GM18951 (cell line): ENCODE data around the gene ANTXR1.

Experiments used
- POLR2A ChIP-seq: IDR thresholded peaks from 4 replicates; pipeline ENCODE4 v1.6.1; 2011; ENCODE audit warnings: mild to moderate bottlenecking; ENCODE audit not compliant: insufficient read length, insufficient read depth; ENCODE audit errors: extremely low read depth
- in situ Hi-C: fragments of 300-500 bp; cut with MboI; formaldehyde crosslinking; loops from one replicate; pipeline ENCODE4 v1.12.0; 2022; ENCODE audit warnings: low sequenced_read_pairs, mixed read lengths, inconsistent platforms; ENCODE audit not compliant: unreplicated experiment

Gene ANTXR1

DNA sequence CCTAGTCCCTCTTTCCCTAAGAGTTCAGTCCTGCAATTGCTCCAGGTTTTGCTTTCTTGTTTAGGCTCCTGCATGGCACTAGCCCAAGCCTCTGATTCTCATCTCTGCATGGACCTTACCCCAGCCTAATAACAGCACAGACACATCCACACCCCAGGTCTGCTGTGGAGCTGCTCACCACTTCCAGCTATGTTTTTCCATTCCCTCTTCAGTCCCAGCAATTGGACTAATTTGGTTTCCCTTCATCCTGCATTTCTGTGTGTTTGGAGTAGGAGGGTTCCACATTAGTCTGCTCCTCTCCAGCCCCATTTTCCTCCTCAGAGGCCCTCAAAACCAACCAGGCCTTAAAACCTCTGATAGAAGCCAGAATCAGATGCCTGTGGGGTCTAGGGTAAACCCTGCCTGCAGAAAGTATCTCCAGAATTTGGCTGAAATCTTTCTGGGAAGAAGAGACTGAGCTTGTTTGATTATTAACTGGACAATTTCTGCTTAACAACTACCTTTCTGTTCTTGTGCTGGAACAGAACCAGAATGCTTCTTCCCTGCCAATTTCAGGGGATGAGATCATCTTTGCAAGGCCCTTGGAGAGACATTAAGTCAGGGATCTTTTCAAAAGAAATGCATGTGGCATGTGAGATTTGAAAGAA, 278.1 kb downstream of the ANTXR1 start:
- in situ Hi-C loops: no loop called here
- no peak for TF ChIP-seq POLR2A

GRCh38 chr2:69291721-69292120, 278.7 kb downstream of the ANTXR1 start:
- no peak for TF ChIP-seq POLR2A
- in situ Hi-C loops: no loop called here

- in situ Hi-C loops: no loop called here
Observed at GRCh38 chr2:69292256-69292655, 279.3 kb downstream of the ANTXR1 start.

DNA sequence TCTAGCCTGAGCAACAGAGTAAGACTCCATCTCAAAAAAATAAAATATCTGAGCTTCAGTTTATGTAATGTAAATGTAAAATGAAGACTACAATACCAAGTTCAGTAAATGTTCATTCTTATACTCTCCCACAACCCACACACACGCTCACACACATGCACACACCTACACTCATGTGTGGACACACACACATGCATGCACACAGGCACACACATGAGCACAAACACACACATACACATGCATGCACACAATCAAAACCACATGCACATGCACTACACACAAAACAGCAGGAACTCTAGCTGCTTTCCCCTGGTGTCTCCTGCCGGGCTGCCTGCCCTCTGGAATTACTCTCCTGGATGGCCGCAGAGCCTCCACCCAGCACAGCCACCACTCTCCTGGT, 283.4 kb downstream of the ANTXR1 start:
- no peak for TF ChIP-seq POLR2A
- in situ Hi-C loops: no loop called here

More at GRCh38 chr2:69292256-69292655, 279.3 kb downstream of the ANTXR1 start:
- TF ChIP-seq POLR2A: no peak

GRCh38 chr2:69297216-69297615, 284.2 kb downstream of the ANTXR1 start:
- in situ Hi-C loops: no loop called here
- no peak for TF ChIP-seq POLR2A

DNA sequence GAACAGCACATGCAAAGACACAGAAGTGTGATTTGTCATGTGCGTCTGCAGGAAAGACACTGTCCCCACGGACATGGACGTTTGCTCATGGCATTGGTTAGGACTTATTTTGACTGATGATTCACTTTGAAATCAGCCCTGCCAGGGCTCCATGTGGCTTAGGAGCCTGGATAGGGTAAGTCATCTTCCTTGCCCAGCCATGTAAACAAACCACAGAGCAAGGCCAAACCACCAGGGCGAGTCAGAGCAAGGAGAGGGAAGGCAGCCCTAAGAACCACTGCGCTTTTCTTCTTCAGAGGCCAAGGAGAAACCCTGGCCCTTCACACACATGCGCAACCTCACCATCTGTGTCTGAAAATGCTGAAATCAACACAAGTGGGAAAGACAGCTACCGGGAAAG, 285.3 kb downstream of the ANTXR1 start:
- in situ Hi-C loops: no loop called here
- TF ChIP-seq POLR2A: no peak

GRCh38 chr2:69298862-69299261, 285.9 kb downstream of the ANTXR1 start:
- in situ Hi-C loops: no loop called here
- TF ChIP-seq POLR2A: no peak
